Activated T-cell treated with anti-CD3 and anti-CD28 coated beads for 24 hours (primary cell): ENCODE data around the gene CCDC85C.

Experiments used
- DNase-seq: peaks from one replicate; pipeline ENCODE4 v3.0.0-alpha.2; 2020; ENCODE audit warnings: low read depth

Gene CCDC85C

DNA sequence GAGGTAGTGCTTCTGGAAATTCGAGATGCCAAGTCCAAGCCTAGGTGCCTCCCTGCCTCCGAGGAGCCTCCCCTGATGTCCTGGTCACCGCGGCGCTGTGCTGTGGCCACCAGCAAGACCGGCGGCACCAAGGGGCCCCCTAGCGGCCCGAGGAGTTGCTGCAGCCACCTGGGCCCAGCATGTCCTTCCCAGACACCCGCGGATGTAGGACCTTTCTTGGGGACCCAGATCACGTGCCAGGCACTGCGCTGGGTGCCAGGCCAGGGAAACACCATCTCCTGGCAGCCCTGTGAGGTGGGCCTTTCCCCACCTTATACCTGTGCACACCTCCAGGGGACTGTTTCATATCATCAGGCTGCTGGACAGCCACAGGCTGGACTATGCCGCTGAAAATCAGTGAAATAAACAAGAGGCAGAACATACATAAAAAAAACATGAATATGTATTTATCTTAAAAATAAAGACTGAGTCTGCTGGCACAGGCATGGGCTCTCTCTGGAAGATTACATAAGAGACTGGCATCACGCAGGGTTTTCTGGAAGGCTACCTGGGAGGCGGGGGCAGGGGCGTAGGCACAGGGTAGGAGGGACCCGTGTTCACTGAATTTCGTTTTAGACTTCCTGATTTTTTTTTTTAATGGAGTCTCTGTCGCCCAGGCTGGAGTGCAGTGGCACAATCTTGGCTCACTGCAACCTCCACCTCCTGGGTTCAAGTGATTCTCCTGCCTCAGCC, 25.0 kb upstream of the CCDC85C start:
- DNase-seq = peak; percentile 57

DNA sequence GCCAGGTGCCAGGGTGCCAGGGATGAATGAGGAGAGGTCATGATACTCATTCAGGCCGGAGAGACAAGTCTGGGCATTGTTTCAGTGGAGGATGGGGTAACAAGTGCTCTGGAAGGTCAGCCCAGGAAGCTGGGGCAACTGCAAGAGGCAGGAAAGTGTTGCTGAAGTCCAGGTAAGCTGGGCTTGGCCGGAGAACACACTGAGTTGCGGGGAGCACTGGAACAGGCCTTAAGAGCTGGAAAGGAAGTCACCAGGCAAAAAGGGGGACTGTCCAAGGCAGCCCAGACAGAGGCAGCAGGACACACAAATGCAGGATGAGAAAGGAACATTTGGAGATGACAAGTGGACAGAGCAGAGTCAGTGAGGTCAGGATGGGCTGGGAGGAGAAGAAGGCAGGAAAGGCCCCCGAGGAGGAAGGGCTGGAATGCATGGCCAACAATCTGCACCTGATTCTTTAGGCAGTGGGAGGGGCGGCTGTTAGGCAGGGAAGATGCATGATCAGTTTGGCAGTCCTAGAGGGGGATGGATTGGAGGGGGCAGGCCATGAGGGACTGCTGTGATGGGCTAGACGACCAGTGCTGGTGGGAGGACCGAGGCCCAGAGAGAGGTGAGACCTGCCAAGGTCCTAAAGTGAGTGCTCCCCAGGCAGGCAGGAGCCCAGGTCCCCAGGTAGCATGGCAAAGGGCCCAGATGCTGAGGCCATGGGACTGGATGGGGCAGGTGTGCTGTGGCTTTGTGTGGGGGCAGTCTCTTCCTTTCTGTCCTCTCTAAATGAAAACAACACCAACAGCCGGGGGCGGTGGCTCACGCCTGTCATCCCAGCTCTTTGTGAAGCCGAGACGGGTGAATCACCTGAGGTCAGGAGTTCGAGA, 23.7 kb upstream of the CCDC85C start:
- DNase-seq = no peak

DNA sequence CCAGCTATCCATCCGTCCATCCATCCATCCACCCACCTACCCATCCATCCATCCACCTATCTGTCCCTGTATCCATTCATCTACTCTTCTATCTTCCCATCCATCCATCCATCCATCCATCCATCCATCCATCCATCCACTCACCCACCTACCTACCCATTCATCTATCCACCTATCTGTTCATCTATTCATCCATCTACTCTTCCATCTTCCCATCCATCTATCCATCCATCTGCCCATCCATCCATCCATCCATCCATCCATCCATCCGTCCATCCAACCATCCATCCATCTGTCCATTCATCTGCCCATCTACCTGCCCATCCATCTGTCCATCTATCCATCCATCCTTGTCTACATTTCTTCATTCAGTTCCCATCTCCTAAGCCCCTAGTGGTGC, 23.1 kb upstream of the CCDC85C start:
- DNase-seq = no peak

DNA sequence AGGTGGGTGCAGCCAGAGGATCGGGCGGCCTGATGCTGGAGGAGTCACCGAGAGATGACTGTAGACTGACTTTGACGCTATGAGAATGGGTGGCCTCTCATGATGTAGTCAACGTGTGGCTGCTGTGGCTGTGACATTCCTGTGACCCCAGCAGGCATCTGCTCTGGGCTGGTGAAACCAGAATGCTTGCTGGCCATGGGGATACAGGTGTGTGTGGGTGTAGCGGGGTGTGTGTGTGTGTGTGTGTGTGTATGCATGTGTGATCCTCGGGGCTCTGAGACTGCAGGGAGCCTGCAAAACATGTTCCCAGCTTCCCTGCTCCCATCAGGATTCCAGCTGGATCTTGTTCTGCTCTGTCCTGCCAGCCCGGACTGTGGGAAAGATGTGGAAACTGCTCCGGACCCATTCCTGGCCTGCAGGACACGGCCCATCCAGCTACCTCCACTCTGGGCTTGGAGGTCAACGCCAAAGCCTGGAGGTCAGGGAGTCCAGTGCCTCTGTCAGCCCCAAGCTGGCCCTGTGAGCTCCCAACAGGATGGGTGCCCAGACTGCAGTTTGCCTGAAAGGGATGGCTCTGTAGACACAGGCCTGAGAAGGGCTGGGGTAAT, 22.1 kb upstream of the CCDC85C start:
- DNase-seq = no peak

DNA sequence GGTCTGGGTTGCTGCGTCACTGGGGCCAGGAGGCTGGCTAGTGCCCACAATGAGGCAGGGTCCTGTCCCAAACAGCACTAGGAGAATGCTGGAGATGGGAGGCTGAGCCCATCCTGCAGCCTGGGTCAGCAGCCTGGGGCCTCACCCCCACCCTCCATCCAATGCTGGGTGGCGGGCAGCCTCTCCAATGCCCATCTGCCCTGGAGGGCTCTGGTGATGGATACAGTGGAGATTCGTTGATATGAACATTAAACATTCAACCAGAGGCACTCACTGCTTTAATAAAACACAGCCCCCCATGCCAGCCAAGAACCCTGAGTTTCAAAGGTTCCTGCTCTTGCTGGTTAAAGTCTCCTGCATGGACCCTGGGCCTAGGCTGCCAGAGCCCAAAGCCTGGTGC, 21.5 kb upstream of the CCDC85C start:
- DNase-seq = no peak

DNA sequence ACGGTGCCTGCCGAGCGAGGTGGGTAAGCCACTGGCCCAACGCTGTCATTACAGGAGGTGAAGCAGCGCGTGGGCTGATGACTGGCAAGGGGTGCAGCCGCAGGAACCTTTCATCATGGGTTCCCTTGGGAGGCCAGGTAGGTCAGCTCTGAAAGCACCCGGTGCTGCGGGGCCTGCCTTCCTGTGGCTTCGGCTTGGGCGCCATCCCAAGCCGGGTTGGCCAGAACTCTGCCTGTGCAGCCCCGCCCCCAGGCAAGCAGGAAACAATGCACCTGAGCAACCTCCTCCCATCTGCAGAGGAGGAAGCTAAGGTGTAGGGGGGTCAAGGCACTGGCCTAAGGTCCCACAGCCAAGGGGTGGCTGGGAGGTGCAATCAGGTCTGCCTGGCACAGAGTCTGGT, 21.0 kb upstream of the CCDC85C start:
- DNase-seq = no peak

DNA sequence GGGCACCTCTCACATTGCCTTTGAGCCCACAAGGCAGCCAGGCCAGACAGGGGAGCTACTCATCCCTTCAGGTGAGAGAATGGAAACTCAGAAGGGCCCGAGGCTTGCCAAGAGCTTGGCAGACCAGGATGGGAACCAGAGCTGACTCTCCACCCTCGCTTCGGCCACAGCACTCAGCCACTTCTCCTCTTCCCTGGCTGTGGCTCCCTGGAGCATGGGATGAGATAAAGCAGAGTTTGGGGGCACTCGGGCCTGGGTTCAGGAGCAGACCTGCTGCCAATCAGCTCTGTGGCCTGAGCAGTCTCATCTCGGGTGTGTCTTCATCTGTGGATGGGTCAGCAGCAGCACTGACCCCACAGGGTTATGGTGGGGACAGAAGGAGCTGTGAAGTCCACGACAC, 20.0 kb upstream of the CCDC85C start:
- DNase-seq = no peak

DNA sequence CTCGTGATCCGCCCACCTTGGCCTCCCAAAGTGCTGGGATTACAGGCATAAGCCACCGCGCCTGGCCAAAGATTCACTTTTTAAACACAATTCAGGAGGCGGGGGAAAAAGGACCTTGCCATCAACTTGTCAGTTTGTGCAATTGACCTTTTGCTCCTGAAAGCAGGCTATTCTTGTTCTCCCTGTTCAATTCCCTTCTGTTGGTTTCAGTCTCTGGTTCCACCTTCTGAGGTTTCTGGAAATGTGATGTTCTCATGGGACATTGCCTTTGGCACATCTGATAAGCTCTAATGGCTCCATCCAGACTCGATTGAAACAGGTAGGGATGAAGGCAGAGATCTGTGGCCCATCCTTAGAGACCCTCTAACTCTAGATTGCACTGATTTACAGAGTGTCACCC, 17.9 kb upstream of the CCDC85C start:
- no peak for DNase-seq

DNA sequence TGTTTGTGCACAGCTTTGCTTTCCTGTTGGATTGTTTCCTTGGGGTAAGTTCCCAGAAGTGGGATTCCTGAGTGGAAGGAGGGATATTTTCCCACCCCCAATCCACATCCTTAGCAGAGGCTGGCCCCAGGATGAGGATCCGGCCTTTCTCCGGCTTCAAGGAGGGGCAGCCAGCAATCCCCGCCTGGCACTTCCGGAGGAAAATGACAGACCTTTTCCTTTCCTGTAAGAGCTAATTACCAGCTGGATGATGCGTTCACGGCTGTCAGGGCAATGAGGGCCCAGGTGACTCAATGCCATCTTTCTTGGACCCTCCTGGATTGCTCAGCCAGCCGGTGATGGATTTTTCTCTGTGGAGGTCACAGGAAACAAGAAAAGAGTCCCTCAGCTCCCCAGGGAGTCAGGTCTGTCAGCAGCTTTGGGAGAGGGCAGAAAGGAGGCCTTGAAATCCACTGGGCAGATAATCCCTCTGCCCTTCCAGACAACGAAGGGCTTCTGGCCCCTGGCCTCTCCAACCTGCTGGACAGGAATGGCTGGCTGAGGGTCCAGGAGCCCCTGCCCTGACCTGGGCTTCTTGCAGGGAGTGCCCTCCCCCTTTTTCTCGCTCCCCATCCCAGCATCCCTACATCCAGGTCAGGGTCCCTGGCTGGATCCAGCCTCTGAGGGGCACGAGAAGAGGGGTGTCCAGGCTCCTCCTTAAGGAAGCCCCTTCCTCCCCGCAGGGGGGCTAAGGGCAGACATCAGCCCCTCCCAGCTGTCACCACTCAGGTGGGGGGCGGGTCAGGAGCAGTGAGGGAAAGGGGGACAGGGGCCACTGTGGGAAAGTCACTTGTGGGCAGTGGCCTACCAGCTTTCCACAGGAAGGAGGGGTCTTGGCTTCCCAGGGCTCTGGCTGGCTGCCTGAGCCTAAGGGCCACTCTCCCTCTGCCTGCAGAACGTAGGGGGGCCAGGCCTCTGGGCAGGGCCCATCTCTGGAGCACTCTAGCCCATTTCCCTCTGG, 16.1 kb upstream of the CCDC85C start:
- no peak for DNase-seq

DNA sequence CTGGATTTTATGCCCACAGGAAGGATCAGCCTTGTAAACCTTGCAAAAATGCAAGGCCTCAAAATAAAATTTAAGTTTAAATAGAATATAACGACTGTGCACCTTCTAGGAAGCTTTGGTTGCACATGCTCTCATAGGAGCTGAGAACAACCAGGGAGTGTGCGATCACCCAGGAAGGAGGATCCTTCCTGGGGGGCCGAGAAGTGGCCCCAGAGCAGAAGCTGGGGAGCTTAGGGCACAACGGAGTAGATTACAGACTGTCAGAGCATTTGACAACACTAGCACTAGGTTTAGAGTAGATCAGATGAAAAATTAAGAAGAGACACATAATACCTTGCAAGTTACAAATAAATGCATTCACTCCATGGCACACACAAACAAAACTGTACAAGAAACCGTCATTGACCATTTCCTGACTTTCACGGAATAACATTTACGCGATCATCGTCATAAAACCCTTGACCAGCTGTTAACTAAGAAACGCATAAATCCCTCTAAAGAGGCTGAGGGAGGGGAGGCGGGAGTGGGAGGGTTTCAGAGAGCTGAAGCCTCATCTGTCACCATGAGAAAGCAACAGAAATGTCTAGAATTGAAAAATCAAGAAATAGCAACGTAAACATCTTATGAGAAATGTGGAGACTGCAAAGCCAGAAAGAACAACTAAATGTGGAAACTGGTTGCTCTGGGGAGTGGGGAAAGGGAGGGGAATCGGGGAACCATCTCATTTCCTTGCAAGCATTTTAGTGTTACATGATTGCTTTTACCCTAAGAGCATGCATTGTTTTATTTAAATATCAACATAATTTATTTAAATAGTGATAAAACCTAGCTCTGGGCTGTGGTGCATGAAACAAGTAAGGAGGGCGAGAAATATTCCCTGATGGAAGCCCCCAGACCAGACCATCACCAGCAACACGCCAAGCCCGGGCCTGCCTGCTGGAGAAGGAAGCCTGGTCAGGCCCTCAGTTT, 13.1 kb upstream of the CCDC85C start:
- no peak for DNase-seq

DNA sequence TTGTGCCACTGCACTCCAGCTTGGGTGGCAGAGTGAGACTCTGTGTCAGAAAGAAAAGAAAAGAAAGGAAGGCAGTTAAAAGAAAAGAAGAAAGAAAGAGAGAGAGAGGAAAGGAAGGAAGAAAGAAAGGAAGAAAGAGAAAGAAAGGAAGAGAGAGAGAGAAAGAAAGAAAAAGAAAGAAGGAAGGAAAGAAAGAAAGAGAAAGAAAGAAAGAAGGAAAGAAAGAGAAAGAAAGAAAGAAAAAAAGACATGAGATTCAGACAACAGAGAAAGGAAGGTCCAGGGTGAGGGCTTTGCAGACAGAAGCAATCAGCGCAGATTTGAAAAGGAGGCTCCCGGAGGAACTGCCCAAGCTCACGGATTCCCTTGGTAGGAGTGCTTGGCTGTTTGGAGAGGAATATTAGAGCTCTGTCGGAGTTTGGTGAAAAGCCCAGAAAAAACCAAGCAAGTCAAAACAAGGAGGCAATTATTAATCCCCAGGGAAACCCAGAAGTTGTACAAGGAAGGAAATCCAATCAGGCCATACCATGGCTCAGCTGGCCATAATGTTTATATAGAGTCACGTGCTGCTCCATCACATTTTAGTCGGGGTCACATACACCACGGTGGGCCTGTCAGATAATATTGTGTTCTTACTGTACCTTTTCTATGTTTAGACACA, 11.6 kb upstream of the CCDC85C start:
- DNase-seq = no peak

DNA sequence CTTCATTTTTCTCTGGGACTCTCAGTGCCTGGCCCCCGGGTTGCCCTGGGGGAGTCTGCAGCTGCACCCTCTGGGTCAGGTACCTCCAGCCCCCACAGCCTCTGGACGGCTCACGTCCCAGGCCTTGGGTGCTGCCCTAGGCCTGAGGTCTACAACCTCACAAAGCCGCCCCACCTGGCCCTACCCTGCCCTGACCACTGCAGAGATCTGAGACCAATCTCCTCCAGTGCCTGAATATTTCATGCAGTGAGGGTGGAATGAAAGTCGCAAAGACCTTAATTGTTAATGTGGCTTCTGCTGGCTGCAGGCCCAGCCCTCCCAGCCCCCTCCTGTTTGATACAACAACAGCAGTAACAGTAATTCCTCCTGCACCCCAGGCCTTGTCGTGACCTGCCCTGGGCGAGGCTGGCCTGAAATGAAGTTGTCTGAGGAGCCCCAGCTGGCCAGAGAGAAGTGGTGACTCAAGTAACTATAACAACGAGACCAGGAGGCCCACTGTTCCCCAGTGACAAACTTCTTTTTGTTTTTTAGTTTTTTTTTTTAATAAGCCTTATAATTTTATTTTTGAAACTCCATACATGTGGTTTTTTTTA, 8.8 kb upstream of the CCDC85C start:
- no peak for DNase-seq

DNA sequence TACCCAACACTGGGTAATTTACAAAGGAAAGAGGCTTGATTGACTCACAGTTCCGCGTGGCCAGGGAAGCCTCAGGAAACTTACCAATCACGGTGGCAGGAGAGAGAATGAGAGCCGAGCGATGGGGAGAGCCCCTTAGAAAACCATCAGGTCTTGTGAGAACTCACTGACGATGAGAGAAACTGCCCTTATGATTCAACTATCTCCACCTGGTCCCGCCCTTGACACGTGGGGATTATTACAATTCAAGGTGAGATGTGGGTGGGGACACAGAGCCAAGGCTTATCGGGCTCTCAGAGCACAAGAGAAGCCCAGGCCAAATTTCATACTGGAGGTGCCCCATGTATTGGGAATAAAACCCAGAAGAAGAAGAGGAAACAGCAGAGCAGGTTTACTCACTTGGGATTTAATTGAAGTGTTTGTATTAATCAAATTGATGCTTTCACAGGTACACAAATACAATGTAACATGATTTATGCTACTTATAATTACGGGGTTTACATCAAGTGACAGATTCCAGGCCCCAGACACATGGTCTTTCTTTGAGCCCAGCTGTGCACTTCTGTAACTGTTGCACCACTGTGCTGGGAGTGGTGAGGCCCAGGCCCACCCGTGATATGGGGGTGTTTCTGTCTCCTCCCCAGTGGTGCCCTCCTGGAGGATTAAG, 8.2 kb upstream of the CCDC85C start:
- DNase-seq = no peak

DNA sequence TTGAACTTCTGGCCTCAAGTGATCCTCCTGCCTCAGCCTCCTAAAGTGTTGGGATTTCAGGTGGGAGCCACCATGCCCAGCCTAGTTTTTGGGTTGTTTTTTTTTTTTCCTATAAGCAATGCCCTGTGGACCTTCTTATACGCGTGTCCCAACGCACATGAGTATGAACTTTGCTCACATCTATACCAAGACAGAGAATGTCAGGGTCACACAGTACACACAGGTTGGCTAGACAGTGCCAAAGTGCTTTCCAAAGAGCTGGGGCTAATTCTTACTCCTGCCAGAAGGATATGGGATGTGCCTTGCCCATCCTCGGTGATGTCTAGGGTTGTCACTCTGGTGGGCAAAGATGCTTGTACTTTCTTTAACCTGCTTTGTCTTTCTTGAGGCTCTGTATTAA, 7.6 kb upstream of the CCDC85C start:
- DNase-seq = no peak

DNA sequence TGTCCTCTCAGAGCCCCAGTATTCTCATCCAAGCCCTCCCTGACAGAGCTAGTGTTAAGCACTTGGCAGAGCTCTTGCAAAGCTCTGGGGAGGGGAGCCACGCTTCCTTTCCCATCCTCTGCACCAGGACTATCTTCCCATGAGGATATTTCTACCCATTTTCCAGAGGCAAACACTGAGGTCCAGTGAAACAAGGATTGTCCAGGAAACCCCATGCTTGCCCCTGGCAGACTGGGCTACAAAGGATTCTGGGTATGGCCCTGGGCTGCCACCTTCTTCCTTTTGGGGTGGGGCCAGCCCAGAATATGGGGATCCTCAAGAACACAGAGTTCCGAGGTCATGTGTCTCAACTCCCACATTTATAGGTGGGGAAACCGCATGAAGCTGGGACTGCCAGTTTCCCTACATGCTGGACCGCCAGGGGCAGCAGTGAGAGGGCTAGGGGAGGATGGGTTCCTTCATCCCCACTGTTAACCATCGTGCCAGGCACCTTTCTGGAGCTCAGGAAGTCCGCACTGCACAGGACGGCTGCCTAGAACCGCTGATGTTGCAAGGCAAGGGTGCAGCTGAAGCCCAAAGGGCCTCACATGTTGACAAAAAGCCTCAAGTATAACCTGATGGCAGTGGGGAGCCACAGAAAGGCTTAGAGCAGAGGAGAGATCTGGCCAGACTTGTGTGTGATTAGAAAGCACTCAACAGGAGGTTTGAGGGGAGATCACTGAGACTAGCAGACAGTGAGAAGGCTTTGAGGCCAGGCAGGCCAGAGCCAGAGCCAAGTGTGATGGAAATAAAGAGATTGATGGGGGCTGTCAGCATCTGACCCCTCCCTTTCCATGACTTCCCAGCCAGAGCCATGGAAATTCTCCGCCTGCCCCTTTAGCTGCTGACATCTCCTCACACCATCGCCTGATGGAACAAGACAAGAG, 5.5 kb upstream of the CCDC85C start:
- DNase-seq = no peak

DNA sequence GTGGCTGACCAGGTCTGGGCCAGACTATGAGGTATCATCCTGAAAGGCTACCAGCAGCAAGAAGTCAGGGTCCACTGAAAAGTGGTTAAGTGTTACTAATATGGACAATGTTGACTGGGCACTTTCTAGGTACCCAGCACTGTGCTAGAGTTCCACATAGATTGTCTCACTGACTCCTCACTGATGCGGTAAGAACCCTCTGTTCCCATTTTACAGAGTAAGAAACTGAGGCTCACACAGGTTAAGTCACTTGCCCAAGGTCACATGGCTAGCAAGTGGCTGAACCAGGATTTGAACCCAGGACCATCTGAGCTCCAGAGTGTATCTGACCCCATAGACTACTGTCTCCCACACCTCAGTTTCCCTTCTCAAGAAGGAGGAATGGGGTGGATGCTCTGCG, 4.6 kb upstream of the CCDC85C start:
- no peak for DNase-seq

DNA sequence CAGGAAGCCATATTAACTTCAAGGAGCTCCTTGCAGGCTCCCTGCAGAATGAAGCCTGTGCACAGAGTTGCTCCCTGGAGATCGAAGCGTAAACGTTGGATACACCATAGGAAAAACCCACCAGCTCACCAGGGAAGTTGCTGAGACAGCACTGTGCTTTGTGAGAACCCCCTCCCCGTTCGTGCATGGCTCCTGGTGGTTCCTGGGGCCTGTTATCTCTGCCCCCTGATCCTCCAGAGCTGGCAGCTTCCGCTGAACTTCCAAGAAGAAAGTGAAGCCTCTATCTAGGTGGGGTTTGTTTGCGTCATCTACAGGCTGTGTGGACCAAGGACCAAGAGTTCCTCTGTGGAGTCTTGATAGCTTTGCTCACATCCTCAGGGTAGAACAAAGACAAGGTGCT, 2.4 kb upstream of the CCDC85C start:
- no peak for DNase-seq
